ENCODE measurements around the gene UTP4.

UTP4 gene

DNA sequence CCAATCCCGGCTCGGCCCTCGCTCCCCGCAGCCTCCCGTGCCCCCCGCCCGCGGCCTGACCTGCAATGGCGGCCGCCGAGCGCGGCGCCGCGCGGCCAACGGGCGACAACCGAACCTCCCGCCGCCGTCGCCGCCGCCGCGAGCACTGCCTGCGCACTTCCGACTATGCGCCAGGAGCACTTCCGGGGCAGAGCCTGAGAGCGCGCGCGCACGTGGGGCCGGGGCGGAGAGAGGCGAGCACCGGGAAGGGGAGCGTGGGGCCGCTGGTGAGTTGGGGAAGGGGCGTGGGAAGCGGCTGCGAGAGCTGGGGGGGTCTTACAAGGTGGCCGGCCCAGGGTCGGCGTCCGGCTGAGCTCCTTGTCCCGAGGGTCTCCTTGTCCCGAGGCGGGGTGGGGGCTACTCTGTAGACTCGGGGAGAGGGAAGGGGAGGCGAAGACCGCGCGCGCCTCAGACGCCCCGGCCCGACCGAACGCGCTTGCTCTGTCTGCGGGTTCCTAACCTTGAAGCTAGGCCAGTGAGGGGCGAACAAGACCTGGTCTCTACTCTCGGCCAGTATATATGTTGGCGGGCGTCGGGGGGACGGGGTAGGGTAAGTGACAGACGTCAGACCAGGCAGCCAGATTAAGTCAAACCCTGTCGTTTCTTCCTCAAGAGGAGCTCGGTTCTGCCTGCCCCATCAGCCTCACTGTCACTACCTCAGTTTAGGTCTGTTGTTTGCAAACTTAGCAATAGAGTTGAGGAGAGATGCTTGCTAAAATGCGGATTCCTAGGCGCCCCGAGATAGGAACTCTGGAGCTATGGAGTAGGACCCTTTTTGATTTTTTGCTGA lies at the start of gene UTP4, which contains the start of gene CHTF8:
Gene UTP4 (plus strand): TSS at position 226 of the 829 bp plus-strand sequence. CDS start 811 bp downstream, outside the sequence.
Gene CHTF8 (minus strand): TSS at position 165 of the 829 bp plus-strand sequence. CDS start 11,130 bp downstream, outside the sequence.
- DNase-seq: peak; percentile 90

DNA sequence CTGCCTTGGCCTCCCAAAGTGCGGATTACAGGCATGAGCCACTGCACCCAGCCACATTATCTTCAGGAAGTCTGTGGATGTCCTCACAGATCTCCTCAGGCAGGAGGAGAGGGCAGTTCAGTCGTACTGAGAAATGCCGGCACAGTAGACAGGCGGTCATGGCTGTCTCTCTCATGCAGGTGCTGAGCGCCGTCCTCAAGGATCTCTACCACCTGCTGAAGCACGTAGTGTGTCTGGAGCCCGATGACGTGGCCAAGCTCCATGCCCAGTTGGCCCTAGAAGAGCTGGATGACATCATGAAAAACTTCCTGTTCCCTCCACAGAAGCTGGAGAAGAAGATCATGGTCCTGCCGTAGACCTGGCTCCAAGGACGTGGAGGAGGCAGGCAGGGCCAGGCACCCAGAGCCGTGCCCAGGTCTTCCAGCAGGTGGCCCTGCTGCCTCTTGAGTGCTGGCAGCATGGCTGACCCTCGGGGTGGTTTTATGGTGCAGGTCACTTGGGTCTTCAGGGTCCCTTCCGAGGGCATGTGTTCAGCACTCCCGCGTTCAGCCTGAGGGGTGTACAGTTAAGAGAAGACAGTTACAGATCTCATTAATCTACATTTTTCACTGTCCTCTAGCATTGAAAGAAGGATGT lies 49.0 kb upstream of the UTP4 start:
- DNase-seq: no peak

GRCh38 chr16:69084289-69084688 lies 48.2 kb upstream of the UTP4 start:
- no peak for DNase-seq

DNA sequence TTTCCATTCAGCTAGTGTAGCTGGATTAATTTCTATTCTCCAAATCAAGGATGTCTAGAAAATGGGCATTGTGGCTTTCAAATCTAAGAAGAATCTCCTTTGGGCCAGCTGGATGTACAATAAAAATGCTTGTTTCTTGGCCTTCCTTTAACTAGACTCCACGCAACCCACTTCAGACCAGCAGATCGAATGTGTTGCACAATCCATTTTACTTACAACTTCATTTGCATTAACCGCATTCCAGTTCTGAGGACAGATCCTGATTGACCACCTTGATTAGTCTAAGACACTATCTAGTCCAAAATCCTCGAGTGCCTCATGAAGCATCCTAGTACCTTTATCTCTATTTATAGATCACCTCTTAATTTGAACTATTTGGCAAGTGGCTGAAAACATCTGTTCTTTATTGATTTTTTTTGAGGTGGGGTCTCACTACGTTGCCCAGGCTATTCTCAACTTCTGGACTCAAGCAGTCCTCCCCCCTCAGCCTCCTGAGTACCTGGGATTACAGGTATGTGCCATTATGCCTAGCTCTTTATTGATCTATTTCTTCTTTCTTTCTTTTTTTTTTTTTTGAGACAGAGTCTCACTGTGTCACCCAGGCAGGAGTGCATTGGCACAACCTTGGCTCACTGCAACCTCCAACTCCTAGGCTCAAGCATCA lies 47.3 kb upstream of the UTP4 start:
- no peak for DNase-seq

- no peak for DNase-seq
These were observed 45.3 kb upstream of the UTP4 start for GRCh38 chr16:69087161-69087581.

- no peak for DNase-seq
These were observed 43.8 kb upstream of the UTP4 start for GRCh38 chr16:69088684-69089083.

- peak; percentile 82 for DNase-seq
These were observed 43.1 kb upstream of the UTP4 start for GRCh38 chr16:69089091-69089910.

DNA sequence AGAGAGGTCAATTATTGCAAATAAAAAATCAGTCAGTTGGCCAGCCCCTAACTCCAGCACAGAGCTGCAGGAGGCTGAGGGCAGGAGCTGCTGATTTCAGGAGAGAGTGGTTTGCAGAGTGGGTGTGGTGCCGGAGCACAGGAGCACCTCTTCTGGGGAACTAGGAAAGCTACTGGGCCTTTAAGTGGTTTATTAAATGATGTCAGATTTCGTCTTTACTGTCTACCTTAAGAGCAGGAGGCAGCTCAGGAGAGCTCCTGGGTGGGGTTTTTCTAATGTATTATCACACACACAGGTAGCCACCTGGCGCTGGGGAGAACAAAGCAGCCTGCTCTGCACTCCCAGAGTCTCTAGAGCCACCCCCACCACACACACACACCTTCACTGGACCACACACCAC lies 38.5 kb upstream of the UTP4 start:
- DNase-seq: no peak

DNA sequence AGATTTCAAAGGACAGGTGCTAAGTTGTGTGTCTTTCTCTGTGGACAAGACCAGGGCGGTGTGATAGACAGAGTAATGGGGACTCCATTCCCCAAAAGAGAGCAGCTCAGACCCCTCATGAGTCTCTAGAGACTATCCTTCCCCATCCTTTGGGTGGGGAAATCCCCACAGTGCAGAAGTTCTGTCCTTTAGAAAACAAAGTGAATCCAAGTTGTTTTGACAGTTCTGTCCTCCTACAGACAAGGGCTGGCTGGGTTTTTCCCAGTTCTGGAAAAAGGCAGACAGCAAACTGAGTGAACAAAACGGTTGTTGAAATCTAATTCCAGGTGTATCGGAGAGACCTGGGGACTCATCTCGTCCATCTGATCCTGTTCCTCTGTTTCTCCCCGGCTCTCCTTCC lies 37.9 kb upstream of the UTP4 start:
- DNase-seq: no peak

DNA sequence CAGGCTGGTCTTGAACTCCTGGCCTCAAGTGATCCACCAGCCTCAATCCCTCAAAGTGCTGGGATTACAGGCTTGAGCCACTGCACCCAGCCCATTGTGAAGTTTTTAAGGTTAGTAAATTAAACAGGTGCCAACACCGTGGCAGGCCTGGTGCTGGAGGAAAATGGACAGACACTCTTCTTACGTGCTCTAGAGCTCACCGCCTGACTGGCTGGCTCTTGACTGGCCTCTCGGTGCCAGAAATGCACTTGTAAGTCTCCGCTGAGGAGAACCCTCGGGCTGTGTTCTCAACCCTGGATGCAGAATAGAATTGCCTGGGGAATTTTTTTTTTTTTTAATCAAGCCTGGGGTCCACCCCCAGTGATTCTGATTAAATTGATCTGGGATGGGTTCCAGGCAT lies 37.3 kb upstream of the UTP4 start:
- DNase-seq: no peak

- no peak for DNase-seq
These were observed 32.3 kb upstream of the UTP4 start for GRCh38 chr16:69100071-69100691.

- peak; percentile 46 for DNase-seq
These were observed 26.7 kb upstream of the UTP4 start, which contains the start of gene HAS3 for GRCh38 chr16:69105501-69106361. TSS of gene HAS3 (plus strand) at chr16:69105653. CDS start at chr16:69109396, 3,743 bp downstream.

DNA sequence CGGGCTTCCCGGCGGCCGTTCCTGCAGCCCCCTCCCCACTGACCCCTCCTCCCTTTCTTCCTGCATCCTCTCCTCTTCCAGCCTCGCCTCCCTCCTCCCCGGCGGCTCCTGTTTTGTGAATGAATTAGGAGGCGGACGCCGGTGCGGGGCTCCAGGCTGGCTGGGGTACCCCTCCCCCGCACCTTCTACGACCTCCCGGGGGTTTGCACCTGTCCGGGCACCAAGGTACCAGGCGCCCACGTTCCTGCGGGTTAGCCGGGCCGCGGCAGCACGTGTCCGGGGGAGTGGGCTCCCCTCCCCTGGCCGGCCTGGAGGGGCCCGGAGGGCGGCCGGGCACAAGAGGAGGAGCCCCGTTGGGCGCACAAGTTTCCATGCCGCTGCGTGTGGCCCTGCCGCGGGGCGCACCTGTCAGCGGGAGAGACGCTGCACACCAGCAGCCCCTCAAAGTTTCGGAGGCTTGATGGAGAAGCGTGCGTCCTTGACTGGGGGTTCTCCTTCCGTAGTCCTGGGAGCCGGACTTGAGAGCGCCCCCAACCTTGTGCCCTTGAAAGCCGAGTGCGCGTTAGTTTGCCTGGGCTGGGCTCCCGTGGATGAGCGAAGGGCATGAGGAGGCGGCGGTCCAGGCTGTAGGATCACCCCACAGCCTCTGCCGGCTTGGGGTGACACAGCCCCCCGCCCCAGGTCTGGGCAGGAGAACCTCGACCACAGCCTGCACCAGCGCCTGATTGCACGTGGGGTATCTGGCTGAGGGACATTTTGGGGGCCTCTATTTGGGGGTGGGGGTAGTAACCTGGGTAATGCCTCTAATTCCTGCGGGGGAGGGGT lies 25.7 kb upstream of the UTP4 start:
- DNase-seq: no peak

DNA sequence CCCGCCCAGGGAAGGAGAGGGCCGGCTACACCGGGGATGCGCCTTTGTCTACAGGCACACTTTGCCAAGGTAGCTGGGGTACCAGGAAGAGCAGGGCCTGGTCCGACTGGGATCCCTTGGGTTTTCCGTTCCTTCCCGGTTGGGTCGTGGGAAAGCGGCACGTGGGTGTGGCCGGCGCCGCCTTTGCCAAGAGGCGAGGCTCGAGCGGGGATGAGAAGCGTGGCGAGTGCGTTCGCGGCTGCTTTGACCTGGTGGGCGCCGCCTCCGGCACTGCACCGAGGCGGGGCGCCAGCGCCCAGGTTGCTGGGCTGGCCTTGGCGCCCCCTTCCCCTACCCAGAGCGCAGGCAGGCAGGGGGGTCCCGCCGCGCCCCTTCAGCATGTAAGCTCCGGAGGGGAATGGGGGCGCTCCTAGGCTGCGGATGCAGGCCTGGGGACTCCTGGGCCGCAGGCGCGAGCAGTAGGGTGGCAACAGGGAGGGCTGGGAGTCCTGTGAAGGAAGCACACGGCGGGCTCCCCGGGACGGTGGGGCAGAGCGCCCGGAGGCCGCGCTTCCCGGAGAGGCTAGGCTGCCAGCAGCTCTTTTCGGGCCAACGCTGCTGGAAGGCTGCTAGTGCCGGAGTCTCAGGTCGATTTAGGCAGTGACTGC lies 25.0 kb upstream of the UTP4 start:
- no peak for DNase-seq

DNA sequence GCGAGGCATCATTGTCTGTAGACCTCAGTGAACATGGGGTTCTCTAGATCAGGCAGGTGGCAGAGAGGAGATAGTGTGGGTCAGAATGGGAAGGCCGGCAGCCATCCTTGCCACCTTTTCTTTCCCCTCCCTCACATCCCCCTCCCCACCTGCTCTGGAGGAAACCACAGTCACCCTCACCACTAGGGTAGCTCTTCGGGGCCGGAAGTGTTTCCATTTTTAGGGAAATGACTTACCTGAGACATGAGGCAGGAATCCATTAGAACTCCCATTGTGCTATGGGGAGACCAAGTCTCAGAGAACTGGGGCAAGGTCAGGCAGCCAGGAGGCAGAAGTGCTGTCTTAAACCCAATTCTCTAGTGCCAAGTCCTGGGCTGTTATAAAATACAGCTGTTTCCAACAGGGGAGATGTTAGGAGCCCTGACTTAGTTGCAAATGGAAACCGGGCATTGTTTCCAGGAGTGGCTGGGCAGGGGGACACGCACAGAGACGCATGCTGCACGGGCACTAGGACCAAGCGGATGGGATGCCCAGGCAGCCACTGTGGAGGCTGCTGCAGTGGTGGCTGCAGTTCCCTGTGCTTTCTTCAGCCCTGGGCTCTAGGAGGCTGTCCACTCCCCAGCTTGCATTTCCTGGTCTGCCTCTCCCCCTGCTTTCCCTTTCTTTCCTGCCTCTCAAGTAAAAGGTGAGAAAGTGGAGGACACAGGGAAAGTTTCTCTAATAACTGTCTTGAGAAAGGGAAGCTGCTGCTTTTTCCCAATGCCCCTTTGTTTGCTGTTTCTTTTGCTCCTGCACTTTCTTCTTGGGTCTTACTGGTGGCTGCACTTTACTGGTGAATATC lies 24.2 kb upstream of the UTP4 start:
- no peak for DNase-seq

- DNase-seq: no peak
These were observed 23.6 kb upstream of the UTP4 start for GRCh38 chr16:69108905-69109252.

GRCh38 chr16:69109486-69110270 lies 22.8 kb upstream of the UTP4 start:
- DNase-seq: no peak

DNA sequence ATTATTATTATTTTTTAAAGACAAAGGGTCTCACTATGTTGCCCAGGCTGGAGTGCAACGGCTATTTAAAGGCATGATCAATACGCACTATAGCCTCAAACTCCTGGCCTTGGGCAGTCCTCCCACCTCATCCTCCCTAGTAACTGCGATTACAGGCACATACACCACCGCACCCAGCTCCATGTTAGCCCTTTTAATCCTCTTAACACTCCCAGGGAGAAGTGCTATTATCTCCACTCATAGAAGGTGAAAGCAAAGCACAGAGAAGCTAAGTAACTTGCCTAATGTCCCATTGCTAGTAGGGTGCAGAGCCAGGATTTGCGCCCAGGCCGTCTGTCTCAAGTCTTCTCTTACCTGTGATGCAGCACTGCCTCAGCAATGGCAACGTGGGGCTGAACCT lies 22.0 kb upstream of the UTP4 start:
- DNase-seq: no peak

Measured in activated CD4-positive, alpha-beta T cell treated with anti-CD3 and anti-CD28 coated beads, Interleukin-10, Interleukin-2, amounts not matched to agents 100 ng/mL and 50 ng/mL, durations not matched to agents 16 hours and 8 hours (primary cell).